Activated CD4-positive, alpha-beta T cell treated with anti-CD3 and anti-CD28 coated beads, Interleukin-2, amount 50 U/mL, for 24 hours (primary cell): ENCODE results near the gene ATP11A.

ENCODE experiments used
- DNase-seq, 2 donors: peaks; one replicate each; pipeline ENCODE4 v3.0.0-alpha.2; 2020; ENCODE audit warnings: low read depth in 1 of 2, low spot score in 1 of 2

ATP11A gene

GRCh38 chr13:112813552-112813951 lies 123.7 kb downstream of the ATP11A start:
- no peak for DNase-seq

- no peak for DNase-seq
These were observed 125.2 kb downstream of the ATP11A start for GRCh38 chr13:112814905-112815585.

- no peak for DNase-seq
These were observed 126.0 kb downstream of the ATP11A start for GRCh38 chr13:112815871-112816270.

DNA sequence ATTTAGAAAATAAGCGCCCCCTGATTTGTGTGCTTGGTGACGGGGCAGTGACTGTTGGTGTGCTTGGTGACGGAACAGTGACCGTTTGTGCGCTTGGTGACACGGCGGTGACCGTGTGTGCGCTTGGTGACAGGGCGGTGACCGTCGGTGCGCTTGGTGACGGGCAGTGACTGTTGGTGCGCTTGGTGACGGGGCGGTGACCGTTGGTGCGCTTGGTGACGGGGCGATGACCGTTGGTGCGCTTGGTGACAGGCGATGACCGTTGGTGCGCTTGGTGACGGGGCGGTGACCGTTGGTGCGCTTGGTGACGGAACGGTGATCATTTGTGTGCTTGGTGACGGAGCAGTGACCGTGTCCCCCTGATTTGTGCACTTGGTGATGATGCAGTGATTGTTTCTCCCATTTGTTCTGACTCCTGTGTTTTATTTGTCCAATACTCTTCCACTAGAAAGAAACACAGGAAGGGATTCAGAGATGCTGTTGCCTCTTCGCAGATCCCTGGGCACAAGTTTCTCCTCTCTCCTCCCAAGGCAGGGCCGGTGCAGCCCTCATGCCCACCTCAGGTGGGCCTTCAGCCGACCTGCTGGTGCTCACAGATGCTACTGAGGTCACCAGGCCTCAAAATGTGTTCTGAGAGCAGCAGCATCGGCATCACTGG lies 128.3 kb downstream of the ATP11A start:
- DNase-seq, result no peak

GRCh38 chr13:112818698-112819045 lies 128.8 kb downstream of the ATP11A start:
- DNase-seq, result no peak

DNA sequence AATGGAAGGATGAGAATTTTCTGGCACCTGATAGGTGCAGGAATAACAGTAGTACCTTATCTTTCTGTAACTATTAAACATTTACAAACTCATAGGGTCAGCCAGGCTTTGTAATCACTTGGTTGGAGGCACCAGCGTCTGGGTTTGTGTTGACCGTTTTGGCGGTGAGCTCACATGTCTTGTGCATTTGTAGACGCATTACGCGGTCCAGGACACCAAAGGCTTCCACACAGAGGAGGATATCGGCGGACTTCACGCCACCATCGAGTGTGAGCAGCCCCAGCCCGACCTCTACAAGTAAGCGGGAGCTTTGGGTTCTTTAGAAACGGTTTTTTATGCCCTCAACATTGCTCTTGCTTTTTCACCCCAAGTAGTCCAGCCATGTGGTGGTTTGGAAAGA lies 129.3 kb downstream of the ATP11A start:
- no peak for DNase-seq

DNA sequence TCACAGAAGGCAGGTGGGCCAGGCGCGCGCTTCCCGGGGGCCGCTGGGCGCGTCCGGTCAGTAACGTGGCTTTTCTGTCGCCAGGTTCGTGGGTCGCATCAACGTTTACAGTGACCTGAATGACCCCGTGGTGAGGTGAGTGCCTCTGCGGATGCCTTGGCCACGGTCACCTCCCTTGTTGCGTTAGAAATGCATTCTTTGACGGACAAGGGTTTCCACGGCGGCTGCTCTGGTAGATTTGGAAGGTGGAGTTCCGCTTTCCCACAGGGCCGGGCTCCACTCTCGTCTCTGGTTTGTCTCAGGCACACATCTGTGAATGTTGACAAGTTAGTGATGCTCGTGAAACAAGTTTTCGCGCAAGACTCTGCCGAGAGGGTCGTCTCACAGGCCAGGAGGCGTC lies 130.0 kb downstream of the ATP11A start:
- no peak for DNase-seq

GRCh38 chr13:112820318-112820717 lies 130.5 kb downstream of the ATP11A start:
- no peak for DNase-seq

GRCh38 chr13:112821340-112822055 lies 131.7 kb downstream of the ATP11A start:
- DNase-seq, result no peak

- no peak for DNase-seq
These were observed 133.0 kb downstream of the ATP11A start for GRCh38 chr13:112822851-112823250.

GRCh38 chr13:112824429-112824828 lies 134.6 kb downstream of the ATP11A start:
- DNase-seq, result no peak

GRCh38 chr13:112825071-112825470 lies 135.2 kb downstream of the ATP11A start:
- no peak for DNase-seq

GRCh38 chr13:112825875-112826274 lies 136.0 kb downstream of the ATP11A start:
- no peak for DNase-seq

DNA sequence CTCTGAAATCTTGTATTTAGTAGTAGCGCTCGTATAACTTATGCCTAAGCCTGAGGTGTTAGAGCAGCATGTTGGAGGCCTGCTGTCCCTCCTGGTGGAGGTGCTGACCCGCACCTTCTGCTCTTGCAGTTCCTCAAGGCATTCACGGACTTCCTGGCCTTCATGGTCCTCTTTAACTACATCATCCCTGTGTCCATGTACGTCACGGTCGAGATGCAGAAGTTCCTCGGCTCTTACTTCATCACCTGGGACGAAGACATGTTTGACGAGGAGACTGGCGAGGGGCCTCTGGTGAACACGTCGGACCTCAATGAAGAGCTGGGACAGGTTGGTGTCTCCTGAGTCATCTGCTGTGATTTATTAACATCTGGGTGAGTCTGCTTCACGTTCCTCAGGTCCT lies 136.7 kb downstream of the ATP11A start:
- no peak for DNase-seq

- DNase-seq, result no peak
These were observed 138.4 kb downstream of the ATP11A start for GRCh38 chr13:112828082-112828699.

DNA sequence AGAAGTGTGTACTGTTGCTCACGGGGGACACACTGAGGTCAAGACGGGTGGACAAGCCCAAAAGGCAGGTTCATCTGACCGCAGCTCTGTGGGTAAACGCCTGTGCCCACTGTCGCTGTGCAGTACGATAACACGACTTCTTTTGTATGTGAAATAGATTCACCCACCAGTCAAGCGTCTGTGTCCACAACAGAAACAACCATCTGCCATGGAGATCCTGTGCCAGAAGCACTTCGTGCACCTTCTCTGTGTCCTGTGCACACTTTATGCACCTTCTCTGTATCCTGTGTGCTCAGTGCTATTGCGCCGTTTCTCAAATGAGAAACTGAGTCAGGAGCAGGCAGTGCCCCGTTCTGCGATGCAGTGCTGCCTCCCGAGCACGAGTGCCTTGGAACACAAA lies 138.9 kb downstream of the ATP11A start:
- DNase-seq, result no peak

- DNase-seq, result no peak
These were observed 141.4 kb downstream of the ATP11A start for GRCh38 chr13:112831196-112831595.

DNA sequence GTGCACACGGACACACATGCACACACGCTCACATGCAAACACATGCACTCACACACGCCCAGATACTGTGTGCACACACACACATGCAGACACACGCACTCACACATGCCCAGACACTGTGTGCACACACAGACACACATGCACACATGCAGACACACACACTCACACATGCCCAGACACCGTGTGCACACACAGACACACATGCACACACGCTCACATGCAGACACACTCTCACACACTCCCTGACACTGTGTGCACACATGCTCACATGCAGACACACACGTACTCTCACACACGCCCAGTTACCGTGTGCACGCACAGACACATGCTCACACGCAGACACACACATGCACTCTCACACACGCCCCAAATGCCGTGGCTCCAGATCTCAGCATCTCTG lies 142.0 kb downstream of the ATP11A start:
- DNase-seq, result no peak

GRCh38 chr13:112832811-112833210 lies 143.0 kb downstream of the ATP11A start:
- no peak for DNase-seq

DNA sequence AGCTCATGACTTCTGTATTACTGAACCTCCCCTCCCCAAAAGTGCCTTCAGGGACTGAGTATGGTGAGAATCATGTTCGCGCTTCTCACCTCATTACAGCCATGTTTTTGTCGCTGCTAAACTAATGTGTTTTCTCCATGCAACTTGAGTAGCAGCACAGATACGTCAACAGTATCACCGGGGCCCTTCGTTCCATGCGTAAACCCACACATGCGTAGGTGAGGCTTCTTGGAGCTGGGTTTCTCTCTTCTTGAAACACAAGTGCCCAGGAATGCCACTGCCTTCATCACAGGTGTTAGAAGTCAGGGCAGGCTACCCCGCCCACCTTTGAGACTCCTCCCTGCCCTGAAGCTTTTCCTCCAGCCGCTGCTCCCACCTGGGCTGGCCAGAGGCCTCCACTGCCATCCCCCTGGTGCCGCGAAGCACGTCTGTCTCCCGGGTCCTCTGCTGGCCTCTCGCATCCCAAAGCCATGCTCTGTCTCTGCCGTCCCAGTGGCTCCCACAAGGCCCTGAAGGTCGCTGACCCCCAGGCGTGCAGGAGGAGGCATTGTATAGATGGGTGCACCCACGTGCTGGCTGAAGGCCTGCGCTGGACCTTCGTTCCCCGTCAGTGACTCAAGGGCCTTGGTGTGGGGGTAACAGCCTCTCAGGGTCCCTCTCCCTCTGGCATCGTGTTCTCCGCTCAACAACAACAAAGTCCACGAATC lies 143.9 kb downstream of the ATP11A start:
- DNase-seq, result no peak

- DNase-seq, result no peak
These were observed 145.5 kb downstream of the ATP11A start for GRCh38 chr13:112835344-112835743.
